GM18868 (cell line): ENCODE data around the gene TMEM144.
"Not testable (repeated sequence)": the region's sequence is repeated elsewhere in the genome, so short reads cannot be mapped to it uniquely, and the experiment has no call there.

Experiments
- ATAC-seq: cut with Tn5 transposase; IDR thresholded peaks from one replicate; pipeline ENCODE4 v1.9.1; 2021; ENCODE audit warnings: mild to moderate bottlenecking, moderate library complexity; ENCODE audit not compliant: unreplicated experiment

Gene TMEM144

DNA sequence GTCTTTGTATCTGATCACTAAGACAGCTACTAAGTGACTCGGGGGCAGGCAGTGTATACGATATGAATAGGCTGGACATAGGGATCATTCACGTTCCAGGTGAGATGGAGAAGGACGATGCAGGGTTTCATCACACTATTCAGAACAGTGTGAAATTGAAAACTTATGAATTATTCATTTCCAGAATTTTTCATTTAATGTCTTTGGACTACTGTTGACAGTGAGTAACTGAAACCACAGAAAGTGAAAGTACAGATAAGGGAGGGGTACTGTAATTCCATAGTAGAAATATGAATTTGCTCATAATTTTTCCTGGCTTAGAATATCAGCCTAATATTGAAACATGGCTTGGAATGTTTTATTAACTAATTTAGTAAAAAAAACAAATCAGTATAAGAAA, 24.4 kb downstream of the TMEM144 start:
- no peak for ATAC-seq

- ATAC-seq: no peak
Measured at GRCh38 chr4:158236304-158237030, 26.2 kb downstream of the TMEM144 start.

- ATAC-seq: no peak
Measured at GRCh38 chr4:158238575-158238974, 28.3 kb downstream of the TMEM144 start.

GRCh38 chr4:158239196-158239595, 28.9 kb downstream of the TMEM144 start:
- ATAC-seq: no peak

DNA sequence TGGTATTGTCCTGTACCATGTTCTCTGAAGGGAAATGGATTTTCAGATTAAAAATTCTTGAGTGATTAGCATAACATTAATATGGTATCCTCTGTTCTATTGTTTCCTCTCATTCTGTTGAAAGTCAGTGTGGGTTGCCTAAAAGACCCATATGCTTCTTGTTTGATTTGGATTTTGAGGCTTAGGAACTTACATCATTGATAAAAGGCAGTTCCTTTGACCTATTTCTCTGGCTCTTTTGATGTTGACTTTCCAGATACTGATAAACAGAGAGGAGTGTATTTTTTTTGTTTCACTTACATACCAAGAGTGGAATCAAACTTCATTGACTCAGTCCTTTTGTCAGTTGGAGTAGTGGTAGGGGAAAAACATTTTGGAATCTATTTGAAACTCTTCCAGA, 32.8 kb downstream of the TMEM144 start:
- no peak for ATAC-seq

GRCh38 chr4:158250321-158250720, 40.0 kb downstream of the TMEM144 start:
- ATAC-seq: no peak

GRCh38 chr4:158253350-158253980, 43.2 kb downstream of the TMEM144 start:
- ATAC-seq: peak; percentile 86

- no peak for ATAC-seq
Measured at GRCh38 chr4:158254292-158254691, 44.0 kb downstream of the TMEM144 start.

DNA sequence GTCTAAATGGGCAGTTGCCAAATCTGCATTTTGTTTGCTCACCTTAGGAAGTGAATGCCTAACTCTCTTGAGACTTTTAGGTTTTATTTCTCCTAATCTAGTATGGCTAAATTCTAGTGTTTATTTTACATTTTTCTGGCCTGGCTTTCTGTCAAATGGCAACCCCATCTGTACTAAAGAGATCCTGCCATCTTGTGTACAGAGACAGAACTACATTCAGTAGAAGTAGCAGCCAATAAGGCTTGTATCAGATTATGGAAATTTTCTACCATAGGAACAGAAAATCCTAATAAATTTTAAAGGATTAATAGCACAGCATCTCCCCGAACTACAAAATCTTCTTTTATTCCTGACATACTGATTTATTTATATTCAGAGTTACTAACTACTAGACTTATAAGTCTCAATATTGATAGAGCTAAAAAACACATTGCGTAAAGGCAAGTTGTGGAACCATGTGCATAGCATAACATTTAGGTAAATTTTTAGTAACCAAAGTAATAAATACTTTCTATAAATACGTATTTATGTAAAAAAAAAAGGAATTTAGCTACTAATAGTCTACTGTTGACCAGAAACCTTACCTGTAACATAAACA, 45.5 kb downstream of the TMEM144 start:
- peak; percentile 71 for ATAC-seq

DNA sequence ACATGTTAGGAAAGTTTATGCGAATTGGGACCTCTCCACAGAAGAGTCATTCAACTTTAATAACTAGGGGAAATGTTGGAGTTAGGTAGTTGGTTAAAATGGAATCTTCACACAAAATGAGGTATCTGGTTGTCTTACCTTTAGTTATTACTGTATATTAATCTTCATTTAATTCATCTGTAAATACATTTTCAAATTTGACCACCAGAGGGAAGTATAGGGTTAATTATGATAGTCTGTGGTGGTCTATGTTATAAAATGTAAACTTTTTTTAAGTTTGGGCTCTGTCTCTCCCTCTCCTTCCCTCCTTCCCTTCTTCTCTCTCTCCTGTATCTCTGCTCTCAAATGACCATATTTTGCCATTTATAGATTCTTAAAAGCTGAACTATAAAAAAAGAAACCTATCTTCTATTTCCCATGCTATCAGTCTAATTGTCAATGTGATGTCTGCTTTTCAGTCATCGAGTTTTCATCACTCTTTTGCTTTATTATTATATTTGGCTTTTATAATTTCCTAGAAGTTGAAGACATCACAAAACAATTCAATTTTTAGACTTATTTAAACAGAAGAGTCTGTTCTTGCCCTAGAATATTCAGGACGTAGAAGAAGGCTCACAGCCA, 49.8 kb downstream of the TMEM144 start:
- ATAC-seq: peak; percentile 53

- no peak for ATAC-seq
Measured at GRCh38 chr4:158261480-158261879, 51.2 kb downstream of the TMEM144 start.

- no peak for ATAC-seq
Measured at GRCh38 chr4:158268553-158268952, 58.3 kb downstream of the TMEM144 start.

DNA sequence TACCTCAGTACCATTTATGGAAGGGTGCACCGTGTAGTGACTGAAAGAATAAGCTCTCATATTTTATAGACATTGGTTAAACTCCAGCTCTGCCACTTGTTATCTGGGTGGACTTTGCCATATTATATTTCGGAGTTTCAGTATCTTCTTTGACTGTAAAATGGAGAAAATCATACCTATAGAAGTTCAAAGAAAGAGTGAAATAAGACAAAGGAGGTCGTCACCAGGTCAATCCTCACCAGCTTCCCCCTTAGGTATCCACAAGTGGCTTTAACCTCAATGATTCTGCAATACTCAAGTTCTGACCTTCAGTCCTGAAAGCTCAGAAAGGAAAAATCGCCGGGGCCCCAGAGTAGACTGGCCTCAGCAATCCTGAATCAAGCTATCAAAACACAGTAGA, 64.3 kb downstream of the TMEM144 start:
- no peak for ATAC-seq

GRCh38 chr4:158277558-158277957, 67.3 kb downstream of the TMEM144 start:
- ATAC-seq: no peak

DNA sequence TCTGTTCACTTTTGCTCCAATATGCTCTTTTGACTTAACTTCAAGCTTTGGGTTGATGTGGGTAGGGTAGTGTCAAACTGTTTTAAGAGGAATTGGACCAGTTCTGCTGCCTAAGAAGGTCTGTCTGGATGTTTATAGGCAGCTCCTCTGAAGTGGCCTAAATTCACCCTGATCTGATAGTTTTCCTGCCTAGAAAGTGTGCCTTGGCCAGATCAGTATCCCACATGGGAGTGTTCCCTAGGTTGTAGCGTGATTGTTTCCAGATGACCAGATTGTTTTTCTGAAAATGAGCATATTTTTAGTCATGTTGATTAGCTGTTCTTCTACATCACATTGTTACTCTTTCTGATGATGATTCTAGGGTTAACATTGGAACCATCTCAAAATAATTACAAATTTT, 68.8 kb downstream of the TMEM144 start:
- not testable (repeated sequence) for ATAC-seq

GRCh38 chr4:158280856-158281255, 70.6 kb downstream of the TMEM144 start:
- no peak for ATAC-seq

DNA sequence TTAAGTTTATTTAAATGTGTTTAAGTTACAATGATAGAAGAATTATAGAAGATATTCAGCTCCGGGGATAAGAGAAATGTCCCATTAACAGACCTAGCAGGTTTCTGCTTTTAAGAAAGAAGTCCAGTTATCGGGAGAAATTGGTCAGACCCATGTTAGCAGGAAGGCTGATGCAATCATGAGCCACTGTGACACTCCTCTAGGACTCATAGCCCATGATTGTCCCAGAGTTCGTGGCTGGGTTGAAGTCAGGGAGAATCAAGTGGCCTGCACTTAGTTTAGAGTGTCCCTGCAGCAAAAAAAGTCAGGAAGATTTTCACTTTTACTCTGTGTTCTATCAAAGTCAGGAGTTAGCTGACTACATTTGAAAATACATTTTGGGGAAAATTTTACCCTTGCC, 72.0 kb downstream of the TMEM144 start:
- ATAC-seq: no peak

GRCh38 chr4:158285429-158286216, 75.3 kb downstream of the TMEM144 start:
- ATAC-seq: no peak

DNA sequence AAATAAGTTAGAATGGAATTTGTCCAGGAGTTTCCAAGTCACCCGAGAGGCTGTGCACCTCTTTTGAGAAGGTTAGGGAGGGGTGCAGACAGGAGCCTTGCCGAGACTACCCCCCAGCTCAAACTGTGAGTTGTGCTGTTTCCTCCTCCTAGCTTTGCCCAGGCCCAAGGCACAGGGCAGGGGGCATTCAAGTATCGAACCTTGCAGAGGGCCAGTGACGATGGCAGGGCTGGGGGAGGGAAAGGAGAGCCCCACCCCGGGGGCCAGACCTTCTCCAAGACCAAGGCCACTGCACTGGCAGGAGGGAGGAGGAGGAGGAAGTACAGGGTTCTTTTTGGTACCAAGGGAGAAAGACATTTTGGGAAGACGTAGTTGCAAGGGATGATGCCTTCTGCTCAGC, 80.6 kb downstream of the TMEM144 start:
- no peak for ATAC-seq

GRCh38 chr4:158291334-158292055, 81.2 kb downstream of the TMEM144 start:
- ATAC-seq: no peak
